Jurkat, Clone E6-1 (cell line): ENCODE measurements around the gene F12.

Experiments
- DNase-seq: peaks from one replicate; pipeline ENCODE4 v3.0.0-alpha.2; 2011; ENCODE audit warnings: low read depth, low spot score
- H3K4me3 ChIP-seq: 2 replicates; pipeline ENCODE4 v1.5.1; 2011; ENCODE audit warnings: mild to moderate bottlenecking, low read length, control low read depth, moderate library complexity

F12 gene

DNA sequence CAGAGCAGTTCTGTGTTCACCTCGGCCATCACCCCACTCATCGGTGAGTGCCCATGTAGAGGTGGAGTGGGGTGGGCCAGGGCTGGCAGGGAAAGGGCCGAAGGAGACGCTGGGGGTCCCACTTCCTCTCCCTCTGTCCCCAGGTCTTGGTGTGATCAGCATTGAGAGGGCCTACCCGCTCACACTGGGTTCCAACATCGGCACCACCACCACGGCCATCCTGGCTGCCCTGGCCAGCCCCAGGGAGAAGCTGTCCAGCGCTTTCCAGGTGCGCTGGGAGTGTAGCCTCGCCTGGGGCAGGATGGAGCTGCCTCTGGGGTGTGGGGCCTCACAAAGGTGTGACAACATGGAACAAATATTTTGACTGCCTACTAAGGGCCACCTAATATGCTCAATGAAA lies 12.6 kb downstream of the F12 start:
- no peak overlapping the region for H3K4me3 ChIP-seq
- no peak for DNase-seq

DNA sequence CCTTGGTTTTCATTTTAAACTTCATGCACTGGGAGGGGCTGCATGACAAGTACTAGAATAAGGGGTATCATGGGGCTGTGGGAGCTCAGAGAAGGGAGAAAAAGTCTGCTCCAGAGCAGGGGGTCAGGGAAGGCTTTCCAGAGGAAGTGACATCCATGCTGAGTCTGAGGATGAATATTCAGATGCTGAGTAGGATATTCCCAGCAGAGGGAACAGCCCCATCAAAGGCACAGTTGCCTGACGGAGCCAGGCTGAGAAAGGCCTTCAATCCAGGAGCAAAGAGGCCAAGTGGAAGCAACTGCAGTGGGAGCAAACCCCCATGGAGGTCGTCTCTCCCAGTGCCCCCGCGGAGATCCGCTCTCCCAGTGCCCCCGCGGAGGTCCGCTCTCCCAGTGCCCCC lies 13.3 kb downstream of the F12 start:
- no peak overlapping the region for H3K4me3 ChIP-seq
- DNase-seq: no peak

DNA sequence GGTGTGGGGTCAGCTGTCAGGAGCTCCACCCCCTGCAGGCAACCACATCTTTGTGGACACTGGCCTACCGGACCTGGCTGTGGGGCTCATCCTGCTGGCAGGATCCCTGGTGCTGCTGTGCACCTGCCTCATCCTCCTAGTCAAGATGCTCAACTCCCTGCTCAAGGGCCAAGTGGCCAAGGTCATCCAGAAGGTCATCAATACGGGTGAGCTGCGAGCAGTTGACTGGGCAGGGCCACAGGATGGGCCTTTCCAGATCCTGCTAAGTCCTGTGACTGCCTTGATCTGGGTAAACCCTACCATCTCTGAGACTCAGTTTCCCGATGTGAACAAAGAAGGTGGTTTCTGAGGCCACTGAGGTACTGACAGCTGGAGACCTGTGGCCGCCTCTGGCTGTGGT lies 15.4 kb downstream of the F12 start:
- DNase-seq: no peak
- no peak overlapping the region for H3K4me3 ChIP-seq

DNA sequence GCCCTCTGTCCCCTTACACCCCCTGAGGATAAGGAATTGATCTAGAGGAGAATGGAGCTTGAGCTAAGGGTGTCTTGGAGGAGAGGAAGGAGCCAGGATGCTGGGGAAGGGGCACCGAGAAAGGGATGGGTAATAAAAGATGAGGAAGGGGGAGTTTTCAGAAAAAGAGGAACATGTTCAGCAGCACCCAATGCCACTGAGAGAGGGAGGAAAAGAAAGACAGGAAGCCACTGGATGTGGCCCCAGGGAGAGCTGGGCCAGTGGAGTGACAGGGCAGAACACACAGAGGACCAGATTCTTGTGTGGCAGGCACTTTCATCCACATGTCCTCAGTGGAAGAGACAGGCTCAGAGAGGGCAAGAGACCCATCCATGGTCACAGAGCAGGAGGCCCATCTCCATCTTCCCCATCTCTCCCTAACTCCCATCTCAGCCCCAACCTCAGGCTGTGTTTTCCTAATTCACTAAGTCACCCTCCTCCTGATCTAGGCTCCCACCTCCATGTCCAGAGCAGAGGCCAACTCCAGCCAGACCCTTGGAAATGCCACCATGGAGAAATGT lies 16.1 kb downstream of the F12 start:
- H3K4me3 ChIP-seq: no peak overlapping the region
- no peak for DNase-seq

DNA sequence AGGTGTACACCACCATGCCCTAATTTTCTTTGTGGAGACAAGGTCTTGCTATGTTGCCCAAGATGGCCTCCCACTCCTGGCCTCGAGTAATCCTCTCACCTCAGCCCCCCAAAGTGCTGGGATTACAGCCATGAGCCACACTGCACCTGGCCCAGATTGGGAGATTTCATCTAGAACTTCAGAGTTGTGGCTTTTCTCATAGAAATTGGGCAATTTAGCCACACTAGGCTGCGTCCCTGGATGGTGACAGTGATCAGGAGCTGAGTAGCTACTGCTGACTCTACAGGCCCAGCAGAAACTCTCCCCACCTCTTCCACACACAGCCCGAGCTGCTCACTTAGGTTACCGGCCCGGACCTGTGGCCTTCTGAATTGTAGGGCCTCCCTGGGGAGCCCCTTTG lies 16.6 kb downstream of the F12 start:
- no peak for DNase-seq
- no peak overlapping the region for H3K4me3 ChIP-seq

DNA sequence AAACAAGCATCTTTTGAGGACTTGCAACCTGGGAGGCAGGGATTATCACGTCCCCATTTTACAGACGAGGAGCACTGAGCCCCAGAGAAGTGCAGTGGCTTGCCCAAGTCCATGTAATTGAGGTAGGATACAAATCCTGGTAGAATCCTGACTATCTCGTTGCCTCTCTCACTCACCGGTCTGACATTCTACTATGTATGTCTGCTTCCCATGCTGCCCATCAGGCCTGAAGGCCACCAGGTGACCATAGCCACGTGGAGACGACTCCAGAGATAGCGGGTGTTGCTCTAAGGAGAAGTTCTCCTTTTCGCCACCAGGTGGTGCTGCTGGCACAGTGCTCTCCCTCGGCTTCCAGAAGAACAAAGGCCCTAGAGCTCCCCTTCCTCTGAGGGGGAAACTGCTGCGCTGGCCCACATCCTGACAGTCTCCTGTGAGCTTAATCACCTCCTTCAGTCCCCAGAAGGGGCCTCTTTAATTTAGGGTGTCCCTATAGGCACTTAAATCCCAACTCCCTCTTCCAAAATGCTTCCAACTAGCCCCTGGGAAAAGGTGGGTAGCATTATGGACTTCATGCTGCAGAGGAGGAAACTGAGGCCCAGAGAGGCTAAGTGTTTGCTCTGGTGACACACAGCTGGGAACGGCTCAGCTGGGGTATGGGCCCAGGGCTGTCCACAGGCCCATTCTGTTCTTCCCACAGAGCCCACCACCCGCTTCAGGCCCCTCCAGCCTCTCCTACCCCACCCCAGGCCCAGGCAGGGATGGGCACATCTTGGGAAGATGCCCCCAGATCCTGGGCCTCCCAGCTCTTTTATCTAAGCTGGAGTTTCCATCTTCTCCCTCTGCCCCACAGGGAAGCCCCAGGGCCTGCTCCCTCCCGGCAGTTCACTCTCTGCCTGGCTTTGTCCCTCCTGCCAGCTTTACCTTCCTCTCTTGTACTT lies 18.7 kb downstream of the F12 start:
- peak; percentile 94 for DNase-seq
- H3K4me3 ChIP-seq: peak overlapping the region; percentile 7; the same call in 1 of the 2 replicates

DNA sequence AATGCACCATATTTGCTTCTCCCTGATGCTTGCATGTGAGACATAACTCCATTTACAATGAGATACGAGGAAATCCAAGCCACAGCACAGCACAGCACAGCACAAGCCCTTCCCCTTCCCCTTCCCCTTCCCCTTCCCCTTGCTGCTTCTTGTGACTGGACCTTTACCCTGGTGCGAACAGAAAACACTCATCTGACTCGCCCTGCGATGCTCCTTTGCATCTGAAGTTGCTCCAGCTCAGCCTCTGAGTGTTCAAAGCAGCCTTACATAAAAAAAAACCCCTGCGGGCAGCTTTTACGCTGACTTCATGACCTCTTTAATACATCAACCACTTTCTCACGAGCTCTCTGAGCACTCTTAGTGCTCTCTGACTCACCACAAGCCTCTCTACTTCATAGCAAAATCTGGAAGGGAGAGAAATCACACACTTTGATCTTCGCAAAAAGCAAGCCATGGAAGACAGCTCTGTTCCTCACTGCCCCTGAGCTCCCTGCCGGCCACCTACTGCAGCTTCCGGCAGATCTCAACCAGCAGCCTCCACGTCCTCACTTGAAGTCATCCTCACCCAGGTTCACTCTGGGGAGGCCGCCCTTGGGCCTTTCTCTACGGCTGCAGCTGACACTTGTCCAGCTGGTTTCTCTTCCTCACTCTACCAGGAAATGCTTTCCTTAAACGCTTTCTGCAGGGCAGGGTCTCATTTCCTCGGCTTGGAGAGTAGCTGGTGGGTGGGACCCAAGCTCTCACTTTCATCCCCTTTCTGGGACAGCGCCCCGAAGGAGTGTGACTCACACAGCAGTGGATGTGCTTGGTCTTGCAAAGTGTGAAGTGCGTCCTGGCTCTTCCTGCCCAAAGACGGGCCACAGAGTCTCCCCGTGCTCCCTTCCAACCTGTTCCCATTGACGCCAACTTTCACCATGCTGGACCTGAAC lies 19.9 kb downstream of the F12 start:
- H3K4me3 ChIP-seq: no peak overlapping the region
- DNase-seq: peak; percentile 78

DNA sequence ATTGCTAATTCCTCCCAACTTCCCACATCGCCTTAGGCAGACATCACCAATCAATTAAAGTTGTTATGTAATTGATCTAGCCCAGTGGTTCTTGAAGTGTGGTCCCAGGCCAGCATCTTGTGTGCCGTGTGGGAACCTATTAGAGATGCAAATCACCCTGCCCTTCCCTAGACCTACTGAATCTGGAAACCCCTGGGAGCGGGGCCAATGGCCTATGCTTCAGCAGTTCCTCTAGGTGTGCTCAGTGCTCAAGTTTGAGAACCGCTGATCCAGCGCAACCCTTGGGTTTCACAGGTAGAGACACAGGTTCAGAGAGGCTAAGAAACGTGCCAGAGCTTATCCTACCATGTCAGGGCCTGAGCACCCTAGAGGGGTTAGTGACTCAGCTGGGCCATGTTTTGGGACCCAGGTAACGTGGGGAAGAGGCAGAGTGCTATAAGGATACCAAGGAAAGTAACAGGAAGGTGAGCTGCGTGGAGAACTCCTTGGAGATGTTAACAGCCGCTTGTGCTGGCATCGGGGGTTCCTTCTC lies 20.8 kb downstream of the F12 start:
- DNase-seq: no peak
- no peak overlapping the region for H3K4me3 ChIP-seq

DNA sequence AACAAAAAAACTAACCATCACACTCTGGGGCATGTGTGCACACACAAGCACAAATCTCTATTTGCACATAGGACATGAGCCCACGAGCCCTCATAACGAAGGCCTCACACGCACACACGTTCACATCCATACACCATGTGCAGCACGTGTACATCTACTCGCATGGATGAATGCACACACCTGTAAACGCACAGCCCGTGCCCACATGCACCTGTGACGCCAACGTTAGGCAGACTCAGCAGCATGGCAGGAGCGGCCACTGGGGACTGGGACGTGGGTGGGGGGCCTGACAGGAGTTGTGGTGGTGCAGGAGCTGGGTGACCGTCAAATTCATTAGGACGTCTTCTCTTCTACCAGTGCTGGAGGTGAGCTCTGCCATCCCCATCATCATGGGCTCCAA lies 22.0 kb downstream of the F12 start:
- no peak for DNase-seq
- no peak overlapping the region for H3K4me3 ChIP-seq

DNA sequence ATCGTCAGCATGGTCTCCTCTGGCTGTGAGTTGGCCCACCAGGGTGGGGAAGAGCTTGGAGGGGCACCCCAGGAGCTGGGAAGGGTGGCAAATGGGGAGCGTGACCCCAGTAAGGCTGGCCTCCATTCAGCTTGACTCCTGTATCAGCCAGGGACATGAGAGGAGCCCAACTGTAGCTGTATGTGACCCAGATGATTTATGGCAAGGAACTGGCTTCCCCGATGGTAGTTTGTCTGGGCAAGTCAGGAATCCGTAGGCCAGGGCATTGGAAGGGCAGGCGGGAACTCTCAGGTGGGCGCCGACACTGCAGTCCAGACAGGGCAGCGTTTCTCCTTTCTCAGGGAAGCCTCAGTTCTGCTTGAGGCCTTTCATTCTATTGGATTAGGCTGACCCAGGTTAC lies 22.8 kb downstream of the F12 start:
- no peak overlapping the region for H3K4me3 ChIP-seq
- DNase-seq: no peak

DNA sequence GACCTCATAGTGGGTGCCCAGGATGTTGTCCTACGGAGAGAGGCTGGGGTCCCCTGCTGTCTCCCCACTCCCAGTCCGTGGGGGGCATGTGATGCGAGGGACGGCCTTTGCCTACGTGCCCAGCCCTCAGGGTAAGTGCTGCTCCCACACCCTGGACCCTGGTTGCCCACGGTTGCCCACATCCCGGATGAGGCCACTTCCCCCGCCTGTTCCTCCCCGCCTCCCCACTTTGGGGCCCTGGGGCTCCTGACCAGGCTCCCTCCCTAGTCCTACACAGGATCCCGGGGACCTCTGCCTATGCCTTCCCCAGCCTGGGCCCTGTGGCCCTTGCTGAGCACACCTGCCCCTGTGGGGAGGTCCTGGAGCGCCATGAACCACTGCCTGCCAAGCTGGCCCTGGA lies 23.6 kb downstream of the F12 start:
- no peak overlapping the region for H3K4me3 ChIP-seq
- DNase-seq: no peak

DNA sequence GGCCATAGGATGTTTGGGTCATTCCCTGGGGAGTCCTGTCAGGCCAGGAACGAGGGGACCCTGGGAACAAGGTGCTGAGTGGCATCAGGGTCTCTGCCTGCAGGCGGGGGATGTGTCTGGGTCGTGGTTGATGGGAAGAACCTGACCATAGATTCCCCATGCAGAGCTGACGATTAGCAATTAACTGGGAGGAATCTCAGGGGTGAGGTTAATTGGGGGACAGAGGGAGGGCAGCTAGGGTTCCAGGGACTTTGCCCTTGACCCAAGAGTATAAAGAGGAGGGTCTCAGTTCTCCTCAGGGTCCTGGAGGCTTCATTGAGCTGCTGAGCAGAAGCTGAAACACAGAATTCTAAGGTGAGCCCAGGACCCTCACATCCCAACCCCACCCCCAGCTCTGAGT lies 25.2 kb downstream of the F12 start, which contains the start of gene SLC34A1:
Gene SLC34A1 (plus strand): TSS at position 301 of the 400 bp plus-strand sequence. CDS start 1,308 bp downstream, outside the sequence.
- no peak within 1 kb of the TSS for H3K4me3 ChIP-seq
- DNase-seq: no peak

DNA sequence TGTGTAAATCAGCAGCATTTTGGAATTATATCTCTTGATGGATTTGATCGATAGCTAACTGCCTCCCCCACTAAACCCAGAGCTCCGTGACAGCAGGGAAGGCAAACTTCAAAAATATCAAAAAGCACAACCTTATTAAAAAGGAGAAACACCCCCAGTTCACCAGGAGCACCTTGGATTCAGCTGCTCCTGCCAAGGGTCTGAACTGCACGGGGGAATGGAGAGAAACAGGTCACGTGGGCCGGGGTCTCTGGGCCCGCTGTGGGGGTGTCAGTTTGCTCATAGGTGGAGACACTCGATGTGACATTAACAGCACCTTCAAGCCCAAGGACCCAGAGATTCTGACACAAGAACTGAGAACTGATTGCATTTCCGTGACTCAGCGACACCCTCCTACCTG lies 26.2 kb downstream of the F12 start:
- H3K4me3 ChIP-seq: no peak overlapping the region
- DNase-seq: no peak

DNA sequence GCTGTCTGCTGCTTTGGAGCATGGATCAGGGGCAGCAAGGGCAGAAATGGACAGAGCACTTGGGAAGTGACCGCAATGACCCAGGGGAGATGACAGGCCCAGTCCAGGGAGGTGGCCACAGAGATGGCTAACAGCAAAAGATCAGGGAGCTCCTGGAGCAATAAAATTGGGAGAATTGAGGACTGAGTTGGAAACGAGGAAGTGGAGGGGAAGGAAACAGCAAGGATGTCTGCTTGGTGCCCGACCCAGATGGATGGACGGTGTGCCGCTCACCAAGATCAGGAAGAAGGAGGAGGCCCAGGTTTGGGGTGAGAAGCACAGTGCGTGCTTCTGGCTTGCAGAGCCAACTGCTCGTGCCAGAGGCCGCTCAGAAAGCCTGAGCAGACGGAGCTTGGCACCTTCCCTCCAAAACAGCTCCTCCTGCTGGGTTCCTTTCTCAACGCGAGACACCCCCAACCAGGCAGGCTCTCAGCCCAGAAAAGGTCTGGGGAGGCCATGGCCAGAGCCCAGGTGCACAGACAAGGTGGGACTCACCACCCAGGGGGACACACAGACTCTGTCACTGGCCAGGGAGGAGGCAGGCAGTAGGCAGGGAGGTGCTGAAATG lies 26.8 kb downstream of the F12 start:
- no peak for DNase-seq
- H3K4me3 ChIP-seq: no peak overlapping the region

DNA sequence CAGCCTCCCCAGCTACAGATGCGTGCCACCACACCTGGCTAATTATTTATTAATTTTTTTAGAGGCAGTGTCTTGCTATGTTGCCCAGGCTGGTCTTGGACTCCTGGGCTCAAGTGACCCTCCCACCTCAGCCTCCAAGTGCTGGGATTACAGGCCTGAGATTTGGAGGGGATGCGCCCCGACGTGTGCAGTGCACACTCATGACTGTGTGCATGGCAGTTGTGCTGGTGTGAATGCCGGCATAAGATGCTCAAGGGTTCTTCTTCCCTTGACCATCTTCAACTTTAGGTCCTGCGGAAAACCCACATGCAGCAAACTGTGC lies 28.6 kb downstream of the F12 start:
- no peak for DNase-seq
- H3K4me3 ChIP-seq: no peak overlapping the region

DNA sequence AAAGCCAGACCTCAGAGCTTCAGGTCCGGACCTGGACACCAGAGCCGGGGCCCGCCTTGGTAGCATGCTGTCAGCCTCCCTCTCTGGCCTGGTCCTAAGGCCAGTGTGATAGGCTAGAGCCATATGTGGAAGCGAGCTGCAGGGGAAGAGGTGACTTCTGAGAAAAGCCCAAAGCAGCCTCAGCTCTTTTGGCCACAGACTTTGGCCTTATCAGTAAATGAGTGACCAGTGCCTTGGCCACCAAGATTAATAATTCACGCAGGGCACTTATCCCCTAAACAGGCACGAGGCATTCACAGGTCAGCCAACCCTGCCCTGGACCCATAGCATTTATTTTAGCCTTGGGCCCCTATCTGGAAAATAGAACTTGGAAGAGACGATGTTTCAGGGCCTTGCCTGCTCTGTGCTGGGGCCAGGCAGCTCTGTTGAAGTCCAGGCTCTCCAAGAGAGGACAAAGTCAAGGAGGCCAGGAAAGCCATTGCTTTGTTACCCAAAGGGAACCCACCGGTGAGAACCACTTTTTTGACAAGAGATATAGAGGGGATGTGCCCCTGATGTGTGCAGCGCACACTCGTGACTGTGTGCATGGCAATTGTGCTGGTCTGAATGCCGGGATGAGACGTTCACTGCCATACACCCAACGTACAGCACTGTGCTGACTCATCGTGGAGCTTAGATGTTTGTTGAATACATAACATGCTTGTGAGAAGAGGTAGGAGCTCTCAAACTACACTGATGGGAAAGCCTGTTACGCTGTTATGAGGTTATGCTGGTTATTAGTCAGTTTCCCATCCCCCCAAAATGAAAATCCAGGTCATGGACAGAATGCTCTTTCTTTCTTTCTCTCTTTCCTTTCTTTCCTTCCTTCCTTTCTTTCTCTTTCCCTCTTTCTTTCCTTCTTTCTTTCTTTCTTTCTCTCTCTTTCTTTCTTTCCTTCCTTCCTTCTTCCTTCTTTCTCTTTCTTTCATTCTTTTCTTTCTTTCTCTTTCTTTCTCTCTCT lies 30.2 kb downstream of the F12 start:
- no peak for DNase-seq

DNA sequence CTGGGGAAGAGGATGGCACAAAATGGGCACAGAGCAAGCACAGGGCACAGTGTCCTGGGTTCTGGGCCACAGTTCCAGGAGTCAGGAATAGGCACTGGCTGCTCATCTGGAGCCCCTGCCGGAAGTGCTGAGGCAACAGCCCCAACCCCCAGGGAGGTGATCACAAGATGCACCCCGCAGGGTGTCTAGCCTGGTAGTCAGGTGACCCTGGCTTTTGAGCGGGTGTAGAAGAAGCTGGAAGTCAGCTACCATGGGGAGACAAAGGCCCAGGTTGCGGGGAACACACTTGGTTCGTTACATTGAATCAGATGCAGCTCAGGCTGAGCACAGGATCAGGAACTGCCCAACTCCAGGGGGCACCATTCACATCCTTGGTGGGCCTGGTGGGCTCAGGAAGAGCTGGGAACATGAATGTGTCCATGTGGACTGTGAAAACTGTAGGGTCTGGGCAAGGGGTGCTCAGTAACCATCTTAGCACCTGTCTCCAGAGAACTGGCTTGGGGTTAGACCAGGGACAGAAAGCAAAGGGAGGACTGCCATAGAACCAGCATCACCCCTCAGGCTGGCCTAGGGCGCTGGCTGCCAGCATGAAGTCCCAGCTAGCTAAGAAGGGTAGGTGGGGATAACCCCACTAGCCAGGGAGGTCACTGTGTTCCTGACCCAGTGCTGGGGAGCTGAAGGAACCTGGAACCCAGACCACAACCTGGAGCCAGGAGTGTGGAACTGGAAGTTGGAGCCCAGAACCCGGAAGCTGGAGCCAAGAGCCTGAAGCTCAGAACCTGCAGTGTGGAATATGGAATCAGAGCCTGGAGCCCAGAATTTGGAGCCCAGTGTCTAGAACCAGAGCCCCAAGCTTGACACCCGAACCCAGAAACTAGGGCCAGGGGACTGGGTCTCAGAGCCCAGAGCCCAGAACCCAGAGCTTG lies 31.2 kb downstream of the F12 start:
- no peak for DNase-seq
- H3K4me3 ChIP-seq: no peak overlapping the region

More for the DNA sequence above, 30.2 kb downstream of the F12 start:
- no peak overlapping the region for H3K4me3 ChIP-seq
